Measurements from ENCODE around the gene LCN15.

DNA sequence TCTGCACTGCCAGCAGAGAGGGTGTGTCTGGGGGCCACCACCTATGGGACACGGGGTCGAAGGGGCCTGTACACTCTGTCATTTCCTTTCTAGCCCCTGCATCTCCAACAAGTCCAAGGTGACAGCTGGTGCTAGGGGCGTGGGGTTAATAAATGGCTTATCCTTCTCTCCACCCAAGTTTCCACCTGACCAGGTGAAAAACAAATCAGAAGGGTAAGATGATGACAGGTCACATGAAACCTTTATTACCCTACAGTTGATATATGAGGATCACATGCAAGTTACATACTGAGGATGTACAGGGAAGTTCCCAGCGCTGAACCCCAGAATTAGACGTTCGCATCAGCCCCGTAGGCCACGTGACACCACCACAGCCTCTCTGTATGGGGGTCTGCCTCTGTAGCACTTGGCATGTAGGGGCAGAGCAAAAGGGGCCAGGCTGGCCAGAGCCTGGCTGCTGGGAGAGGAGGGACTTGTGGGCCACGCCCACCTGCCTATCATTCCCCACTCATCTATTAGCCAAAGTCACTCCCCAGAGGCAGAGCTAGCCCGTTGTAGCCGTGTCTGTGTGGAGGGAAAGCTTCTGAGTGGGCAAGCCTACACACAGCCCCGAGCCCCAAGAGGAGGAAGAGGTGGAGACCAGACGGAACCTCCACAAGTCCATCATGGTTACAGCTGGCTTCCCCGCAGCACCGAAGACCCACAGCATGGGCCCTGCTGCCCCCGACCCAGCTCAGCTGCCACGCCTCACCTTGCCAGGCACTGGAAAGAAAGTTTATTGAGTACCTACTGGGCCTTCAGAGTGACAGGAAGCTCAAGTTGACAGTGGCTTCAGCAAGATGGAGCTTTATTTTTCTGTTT lies 29.0 kb upstream of the LCN15 start:
- TF ChIP-seq POLR2A (IDR thresholded peaks at IDR 0.05; ENCODE audit: low read length) (no peak), GATA1 (IDR thresholded peaks at IDR 0.05; ENCODE audit: low read depth, low read length) (no peak)

All from erythroblast (primary cell).